Liver (tissue), 9 donors: ENCODE measurements around the gene C11orf58. TPM values are rescaled to one million over a fixed set of nuclear protein-coding genes. Genes with fewer than 3 reads are reported as not detected.

Source experiments
- DNase-seq: peaks from one replicate; pipeline ENCODE4 v3.0.0-alpha.2; 2017; ENCODE audit warnings: low spot score
- H3K27ac ChIP-seq, 2 donors: one replicate each; pipeline ENCODE4 v1.7.0; 2013; ENCODE audit warnings: inconsistent platforms in 2 of 2, low read length in 2 of 2, control low read depth in 1 of 2, low read depth in 1 of 2, mild to moderate bottlenecking in 1 of 2
- H3K27me3 ChIP-seq, 4 donors: one replicate each; pipeline versions ENCODE4 v1.6.1 to v1.7.0; 2013; ENCODE audit warnings: low read length in 3 of 4, inconsistent platforms in 1 of 4, mild to moderate bottlenecking in 1 of 4, moderate library complexity in 1 of 4; ENCODE audit not compliant: control insufficient read depth in 4 of 4, insufficient read depth in 4 of 4
- H3K36me3 ChIP-seq, 4 donors: one replicate each; pipeline versions ENCODE4 v1.6.1 to v1.7.0; 2013; ENCODE audit warnings: low read length in 3 of 4, mild to moderate bottlenecking in 3 of 4, low read depth in 1 of 4, moderate library complexity in 1 of 4; ENCODE audit not compliant: control insufficient read depth in 4 of 4, insufficient read depth in 3 of 4
- H3K4me1 ChIP-seq, 4 donors: one replicate each; pipeline versions ENCODE4 v1.6.1 to v1.7.0; 2013; ENCODE audit warnings: low read length in 3 of 4, mild to moderate bottlenecking in 3 of 4, moderate library complexity in 1 of 4; ENCODE audit not compliant: control insufficient read depth in 4 of 4, insufficient read depth in 4 of 4
- H3K4me3 ChIP-seq, 3 donors: one replicate each; pipeline versions ENCODE4 v1.6.1 to v1.7.0; 2013; ENCODE audit warnings: low read length in 3 of 3, control low read depth in 1 of 3, low read depth in 1 of 3, mild to moderate bottlenecking in 1 of 3
- H3K9ac ChIP-seq, 2 donors: one replicate each; pipeline ENCODE4 v1.7.0; 2013; ENCODE audit warnings: low read length in 2 of 2, mild to moderate bottlenecking in 2 of 2, moderate library complexity in 2 of 2, control low read depth in 1 of 2, low read depth in 1 of 2
- H3K9me3 ChIP-seq, 4 donors: one replicate each; pipeline versions ENCODE4 v1.6.1 to v1.7.0; 2013; ENCODE audit warnings: low read length in 3 of 4; ENCODE audit not compliant: control insufficient read depth in 4 of 4
- EGR1 ChIP-seq, 2 donors: IDR thresholded peaks; 2 replicates each; pipeline ENCODE4 v1.6.1; 2016 to 2018; ENCODE audit warnings: antibody characterized with exemption in 2 of 2, low read depth in 2 of 2
- FOXA1 ChIP-seq: IDR thresholded peaks from 2 replicates; pipeline ENCODE4 v1.6.1; 2016; ENCODE audit warnings: antibody characterized with exemption
- FOXA2 ChIP-seq: IDR thresholded peaks from 2 replicates; pipeline ENCODE4 v1.6.1; 2016; ENCODE audit warnings: antibody characterized with exemption
- GABPA ChIP-seq, 2 donors: IDR thresholded peaks in 1 of 2; conservative IDR thresholded peaks in 1 of 2; 2 replicates each; pipeline ENCODE4 v1.6.1; 2016; ENCODE audit warnings: antibody characterized with exemption in 2 of 2, mild to moderate bottlenecking in 1 of 2, moderate library complexity in 1 of 2
- HNF4A ChIP-seq, 2 donors: conservative IDR thresholded peaks; 2 replicates each; pipeline ENCODE4 v1.6.1; 2016; ENCODE audit warnings: antibody characterized with exemption in 2 of 2, mild to moderate bottlenecking in 2 of 2
- HNF4G ChIP-seq: IDR thresholded peaks from 2 replicates; pipeline ENCODE4 v1.6.1; 2016; ENCODE audit warnings: antibody characterized with exemption
- JUND ChIP-seq, 2 donors: IDR thresholded peaks; 2 replicates each; pipeline ENCODE4 v1.6.1; 2016; ENCODE audit warnings: antibody characterized with exemption in 2 of 2
- MAX ChIP-seq: IDR thresholded peaks from 2 replicates; pipeline ENCODE4 v1.6.1; 2016; ENCODE audit warnings: antibody characterized with exemption
- NR2F2 ChIP-seq: IDR thresholded peaks from 2 replicates; pipeline ENCODE4 v1.6.1; 2016; ENCODE audit warnings: antibody characterized with exemption
- RAD21 ChIP-seq, 2 donors: IDR thresholded peaks; 2 replicates each; pipeline ENCODE4 v1.6.1; 2016; ENCODE audit warnings: antibody characterized with exemption in 2 of 2, mild to moderate bottlenecking in 2 of 2
- RXRA ChIP-seq, 2 donors: IDR thresholded peaks; 2 replicates each; pipeline ENCODE4 v1.6.1; 2017 to 2018; ENCODE audit warnings: antibody characterized with exemption in 2 of 2, mild to moderate bottlenecking in 1 of 2
- SP1 ChIP-seq: IDR thresholded peaks from 2 replicates; pipeline ENCODE4 v1.6.1; 2018; ENCODE audit warnings: antibody characterized with exemption, mild to moderate bottlenecking
- YY1 ChIP-seq: IDR thresholded peaks from 2 replicates; pipeline ENCODE4 v1.6.1; 2016; ENCODE audit warnings: antibody characterized with exemption, mild to moderate bottlenecking
- WGBS: extraction: QIAGEN DNeasy Blood & Tissue Kit; methylation state at CpG from one replicate; pipeline ENCODE4 v1.1.7; 2013; 5-methylcytosine and 5-hydroxymethylcytosine counted together
- polyA plus RNA-seq, 2 donors: library from polyadenylated mRNA; stranded (reverse) in 1 of 2; unstranded in 1 of 2; fragments of 200-250 nt in 1 of 2; fragments of >200 nt in 1 of 2; fragmentation: Nextera tagmentation in 1 of 2; extraction: Ambion mirVana in 1 of 2; gene quantifications; one replicate each; pipeline versions ENCODE4 v1.2.1 to v1.2.3, GENCODE V29; 2013 to 2015
- total RNA-seq, 2 donors: library from RNA; depleted of rRNA; stranded (reverse); fragments of >200 nt; gene quantifications; one replicate each; pipeline ENCODE4 v1.2.3, GENCODE V29; 2014
- TF ChIP-seq, protein P1 (sequence below): IDR thresholded peaks from 2 replicates; pipeline ENCODE4 v1.6.1; 2016; ENCODE audit warnings: antibody characterized with exemption
- TF ChIP-seq, protein P2 (sequence below): IDR thresholded peaks from 2 replicates; pipeline ENCODE4 v1.6.1; 2016; ENCODE audit warnings: antibody characterized with exemption
- donor health status: healthy.
- donor health status: healthy.
- donor health status: healthy.
- donor health status: healthy.
- donor health status: healthy.

The C11orf58 gene
- total and polyA plus RNA-seq, 4 donors = 54.6 to 106 (median 101) TPM

GRCh38 chr11:16778286-16778685, 39.8 kb downstream of the C11orf58 start:
- Histone ChIP-seq H3K4me1 (peaks cover 11 to 20% (median 18%) of the 10 kb centered on the region in 4 donors), H3K9me3 (no peaks in the 10 kb centered on the region), H3K27me3 (no peaks in the 10 kb centered on the region), H3K4me3 (no peak overlapping the region), H3K36me3 (peaks cover 0 to 8% (median 2%) of the 10 kb centered on the region in 4 donors), H3K27ac (no peak overlapping the region), H3K9ac (no peak overlapping the region)
- 90% methylated on average over 6 of the region's 6 CpGs for WGBS
- DNase-seq = no peak
- TF ChIP-seq RXRA (IDR thresholded peaks at IDR 0.05) (no peak), GABPA (IDR thresholded peaks at IDR 0.05 in 1 of 2, conservative IDR thresholded peaks at IDR 0.05 in 1 of 2) (no peak)
- TF ChIP-seq, protein P1, sequence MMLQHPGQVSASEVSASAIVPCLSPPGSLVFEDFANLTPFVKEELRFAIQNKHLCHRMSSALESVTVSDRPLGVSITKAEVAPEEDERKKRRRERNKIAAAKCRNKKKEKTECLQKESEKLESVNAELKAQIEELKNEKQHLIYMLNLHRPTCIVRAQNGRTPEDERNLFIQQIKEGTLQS = no peak

DNA sequence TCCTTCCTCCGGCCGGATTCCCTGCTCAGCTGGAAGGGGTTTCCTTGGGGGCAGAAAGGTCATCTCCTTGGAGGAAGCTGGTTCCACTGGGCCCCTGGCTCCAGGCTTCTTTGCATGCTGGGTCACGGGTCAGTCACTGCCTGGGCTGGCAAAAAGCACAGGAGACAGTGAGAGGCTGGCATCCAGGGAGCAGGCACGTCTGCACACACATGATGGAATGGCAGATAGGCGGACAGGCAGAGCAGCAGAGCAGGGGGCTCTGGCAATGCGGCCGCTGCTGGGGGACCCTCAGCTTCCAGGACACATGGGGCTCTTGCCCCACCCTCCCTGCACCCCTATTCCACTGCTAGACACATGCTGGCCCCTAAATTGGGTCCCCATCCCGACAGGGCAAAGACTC, 40.4 kb downstream of the C11orf58 start:
- no peak for TF ChIP-seq FOXA1
- TF ChIP-seq FOXA2 = no peak
- TF ChIP-seq HNF4A (conservative IDR thresholded peaks at IDR 0.05) = no peak
- TF ChIP-seq YY1 = no peak
- no peak for TF ChIP-seq JUND (IDR thresholded peaks at IDR 0.05)
- no peak overlapping the region for H3K27ac ChIP-seq
- no peaks in the 10 kb centered on the region for H3K27me3 ChIP-seq
- no peak overlapping the region for H3K4me3 ChIP-seq
- DNase-seq = no peak
- H3K36me3 ChIP-seq = peaks cover 0 to 8% (median 2%) of the 10 kb centered on the region in 4 donors
- H3K4me1 ChIP-seq = peaks cover 8 to 20% (median 18%) of the 10 kb centered on the region in 4 donors
- WGBS = 90% methylated on average over 8 of the region's 8 CpGs
- H3K9ac ChIP-seq = no peak overlapping the region
- no peaks in the 10 kb centered on the region for H3K9me3 ChIP-seq

GRCh38 chr11:16779436-16779835, 41.0 kb downstream of the C11orf58 start:
- Histone ChIP-seq H3K27me3 (no peaks in the 10 kb centered on the region), H3K4me3 (no peak overlapping the region), H3K36me3 (peaks cover 0 to 8% (median 2%) of the 10 kb centered on the region in 4 donors), H3K9ac (no peak overlapping the region), H3K4me1 (peaks cover 3 to 20% (median 16%) of the 10 kb centered on the region in 4 donors), H3K27ac (no peak overlapping the region), H3K9me3 (no peaks in the 10 kb centered on the region)
- TF ChIP-seq NR2F2 (no peak), EGR1 (IDR thresholded peaks at IDR 0.05; ENCODE audit: low read depth in 2 of 2) (no peak), YY1 (no peak), HNF4A (conservative IDR thresholded peaks at IDR 0.05) (no peak), FOXA1 (no peak), RXRA (IDR thresholded peaks at IDR 0.05) (no peak), MAX (no peak), SP1 (no peak), RAD21 (IDR thresholded peaks at IDR 0.05) (no peak), HNF4G (no peak)
- TF ChIP-seq, protein P2, sequence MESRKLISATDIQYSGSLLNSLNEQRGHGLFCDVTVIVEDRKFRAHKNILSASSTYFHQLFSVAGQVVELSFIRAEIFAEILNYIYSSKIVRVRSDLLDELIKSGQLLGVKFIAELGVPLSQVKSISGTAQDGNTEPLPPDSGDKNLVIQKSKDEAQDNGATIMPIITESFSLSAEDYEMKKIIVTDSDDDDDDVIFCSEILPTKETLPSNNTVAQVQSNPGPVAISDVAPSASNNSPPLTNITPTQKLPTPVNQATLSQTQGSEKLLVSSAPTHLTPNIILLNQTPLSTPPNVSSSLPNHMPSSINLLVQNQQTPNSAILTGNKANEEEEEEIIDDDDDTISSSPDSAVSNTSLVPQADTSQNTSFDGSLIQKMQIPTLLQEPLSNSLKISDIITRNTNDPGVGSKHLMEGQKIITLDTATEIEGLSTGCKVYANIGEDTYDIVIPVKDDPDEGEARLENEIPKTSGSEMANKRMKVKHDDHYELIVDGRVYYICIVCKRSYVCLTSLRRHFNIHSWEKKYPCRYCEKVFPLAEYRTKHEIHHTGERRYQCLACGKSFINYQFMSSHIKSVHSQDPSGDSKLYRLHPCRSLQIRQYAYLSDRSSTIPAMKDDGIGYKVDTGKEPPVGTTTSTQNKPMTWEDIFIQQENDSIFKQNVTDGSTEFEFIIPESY = no peak
- DNase-seq = no peak
- 87% methylated on average over 8 of the region's 8 CpGs for WGBS
